Measurements from ENCODE around the gene ANTKMT.

Gene ANTKMT

DNA sequence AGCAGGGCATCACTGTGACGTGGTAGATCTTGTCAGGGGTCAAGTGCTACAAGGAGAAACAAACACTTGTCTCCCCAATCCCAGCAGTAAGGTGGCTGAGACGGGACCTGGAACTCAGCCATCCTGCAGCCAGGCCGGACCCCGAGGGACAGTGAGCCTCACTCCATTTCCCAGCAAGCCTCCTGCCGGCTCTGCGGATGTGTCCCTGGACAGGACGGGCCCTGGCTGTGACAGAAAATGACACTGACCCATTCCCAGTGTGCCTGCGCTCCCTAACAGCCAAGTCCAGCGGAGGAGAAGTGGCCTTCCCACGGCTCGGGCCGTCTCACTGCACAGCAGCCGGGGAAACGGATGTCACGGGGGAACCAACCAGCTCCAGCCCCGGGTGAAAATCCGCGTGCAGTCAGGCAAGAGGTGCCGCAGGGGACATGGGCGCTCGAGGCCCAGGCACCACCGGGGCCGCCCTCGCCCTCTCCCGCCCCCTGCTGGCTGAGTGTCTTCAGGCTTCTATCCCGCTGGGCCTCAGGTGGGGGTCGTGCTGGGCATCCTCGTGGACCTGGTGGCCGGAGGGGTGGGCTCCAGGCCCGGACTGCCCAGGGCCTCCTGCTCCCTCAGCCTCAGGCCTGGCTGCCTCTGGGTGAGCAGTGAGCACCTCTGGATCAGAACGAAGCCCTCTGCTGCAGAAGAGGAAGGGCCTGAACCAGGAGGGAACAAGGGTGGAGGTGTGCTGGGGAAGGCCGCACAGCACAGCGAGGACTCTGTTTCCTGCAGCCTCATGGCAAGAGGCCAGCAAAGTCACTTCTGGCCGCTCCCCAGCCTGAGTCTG, 12.6 kb downstream of the ANTKMT start:
- peaks cover 0 to 1% (median 1%) of the 10 kb centered on the region in 5 donors for H3K4me1 ChIP-seq (ENCODE audit: control insufficient read depth in 5 of 5, insufficient read depth in 5 of 5, low read length in 5 of 5)
- no peak overlapping the region for H3K9ac ChIP-seq (ENCODE audit: low read length in 5 of 5)
- no peak overlapping the region for H3K4me3 ChIP-seq (ENCODE audit: low read depth in 1 of 5, low read length in 5 of 5)
- H3K27ac ChIP-seq (ENCODE audit: low read depth, low read length), result no peak overlapping the region
- H3K36me3 ChIP-seq (ENCODE audit: control insufficient read depth in 5 of 5, insufficient read depth in 5 of 5, low read length in 5 of 5), result peaks cover 0 to 84% (median 61%) of the 10 kb centered on the region in 5 donors
- peaks cover under 1 to 3% (median 1%) of the 10 kb centered on the region in 5 donors for H3K27me3 ChIP-seq (ENCODE audit: control insufficient read depth in 5 of 5, insufficient read depth in 4 of 5, low read length in 5 of 5)
- H3K9me3 ChIP-seq (ENCODE audit: control insufficient read depth in 5 of 5, low read length in 5 of 5), result no peaks in the 10 kb centered on the region

GRCh38 chr16:734208-734980, 13.4 kb downstream of the ANTKMT start:
- H3K9me3 ChIP-seq (ENCODE audit: control insufficient read depth in 5 of 5, low read length in 5 of 5), result no peaks in the 10 kb centered on the region
- no peak overlapping the region for H3K9ac ChIP-seq (ENCODE audit: low read length in 5 of 5)
- peaks cover 0 to 84% (median 61%) of the 10 kb centered on the region in 5 donors for H3K36me3 ChIP-seq (ENCODE audit: control insufficient read depth in 5 of 5, insufficient read depth in 5 of 5, low read length in 5 of 5)
- H3K4me3 ChIP-seq (ENCODE audit: low read depth in 1 of 5, low read length in 5 of 5), result no peak overlapping the region
- H3K27ac ChIP-seq (ENCODE audit: low read depth, low read length), result no peak overlapping the region
- H3K27me3 ChIP-seq (ENCODE audit: control insufficient read depth in 5 of 5, insufficient read depth in 4 of 5, low read length in 5 of 5), result no peaks in the 10 kb centered on the region
- peaks cover 0 to 1% (median under 1%) of the 10 kb centered on the region in 5 donors for H3K4me1 ChIP-seq (ENCODE audit: control insufficient read depth in 5 of 5, insufficient read depth in 5 of 5, low read length in 5 of 5)

DNA sequence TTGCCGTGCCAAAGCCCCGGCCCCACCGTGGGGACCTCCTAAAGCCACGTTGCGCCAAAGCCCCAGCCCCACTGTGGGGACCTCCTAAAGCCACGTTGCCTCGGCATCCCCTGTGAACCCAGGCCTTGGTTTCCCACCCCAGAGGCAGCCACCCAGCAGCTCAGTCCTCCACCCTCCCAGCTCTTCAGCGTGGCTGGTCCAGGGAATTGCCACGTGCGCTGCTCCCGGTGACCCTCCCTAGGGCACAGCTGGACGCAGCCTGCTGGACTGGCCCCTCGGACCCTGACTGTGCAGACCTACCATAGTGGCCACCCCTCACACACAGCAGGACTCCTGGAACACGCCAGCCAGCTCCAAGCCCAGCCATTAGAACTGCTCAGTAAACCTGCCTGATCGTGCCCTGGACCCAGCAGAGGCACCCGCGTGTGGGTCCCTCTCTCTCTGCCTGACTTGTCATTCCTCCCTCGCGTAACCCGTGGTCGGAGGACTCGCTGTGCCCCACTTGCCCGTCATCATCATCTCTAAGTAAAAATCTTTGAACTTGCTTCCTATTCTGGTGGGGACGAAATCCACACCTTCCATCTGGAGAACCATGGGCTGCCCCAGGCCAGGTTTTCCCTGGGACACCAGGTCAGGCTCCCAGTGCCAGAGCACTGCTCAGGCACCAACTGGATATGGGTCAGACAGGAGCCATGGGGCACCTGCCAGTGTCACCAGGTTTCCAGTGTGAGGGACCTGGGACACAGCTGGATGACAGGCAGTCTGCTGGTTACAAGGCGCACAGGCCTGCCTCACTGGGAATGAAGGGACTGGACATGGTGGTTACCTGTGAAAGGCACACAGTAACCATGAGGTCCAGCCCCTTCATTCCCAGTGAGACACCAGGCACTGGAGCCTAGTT, 14.3 kb downstream of the ANTKMT start:
- no peaks in the 10 kb centered on the region for H3K9me3 ChIP-seq (ENCODE audit: control insufficient read depth in 5 of 5, low read length in 5 of 5)
- H3K36me3 ChIP-seq (ENCODE audit: control insufficient read depth in 5 of 5, insufficient read depth in 5 of 5, low read length in 5 of 5), result peaks cover 0 to 79% (median 61%) of the 10 kb centered on the region in 5 donors
- H3K9ac ChIP-seq (ENCODE audit: low read length in 5 of 5), result no peak overlapping the region
- H3K4me1 ChIP-seq (ENCODE audit: control insufficient read depth in 5 of 5, insufficient read depth in 5 of 5, low read length in 5 of 5), result peaks cover 6 to 9% (median 9%) of the 10 kb centered on the region in 5 donors
- no peaks in the 10 kb centered on the region for H3K27me3 ChIP-seq (ENCODE audit: control insufficient read depth in 5 of 5, insufficient read depth in 4 of 5, low read length in 5 of 5)
- H3K27ac ChIP-seq (ENCODE audit: low read depth, low read length), result no peak overlapping the region
- no peak overlapping the region for H3K4me3 ChIP-seq (ENCODE audit: low read depth in 1 of 5, low read length in 5 of 5)

- Histone ChIP-seq H3K4me1 (ENCODE audit: control insufficient read depth in 5 of 5, insufficient read depth in 5 of 5, low read length in 5 of 5) (peaks cover 6 to 14% (median 13%) of the 10 kb centered on the region in 5 donors), H3K27ac (ENCODE audit: low read depth, low read length) (no peak overlapping the region), H3K27me3 (ENCODE audit: control insufficient read depth in 5 of 5, insufficient read depth in 4 of 5, low read length in 5 of 5) (no peaks in the 10 kb centered on the region), H3K9me3 (ENCODE audit: control insufficient read depth in 5 of 5, low read length in 5 of 5) (no peaks in the 10 kb centered on the region), H3K36me3 (ENCODE audit: control insufficient read depth in 5 of 5, insufficient read depth in 5 of 5, low read length in 5 of 5) (peaks cover 0 to 71% (median 60%) of the 10 kb centered on the region in 5 donors), H3K9ac (ENCODE audit: low read length in 5 of 5) (no peak overlapping the region), H3K4me3 (ENCODE audit: low read depth in 1 of 5, low read length in 5 of 5) (no peak overlapping the region)
Observed at GRCh38 chr16:735982-736453, 15.1 kb downstream of the ANTKMT start.

GRCh38 chr16:736936-737481, 16.1 kb downstream of the ANTKMT start:
- H3K27me3 ChIP-seq (ENCODE audit: control insufficient read depth in 5 of 5, insufficient read depth in 4 of 5, low read length in 5 of 5), result peaks cover 0 to 1% (median 0%) of the 10 kb centered on the region in 5 donors
- H3K4me1 ChIP-seq (ENCODE audit: control insufficient read depth in 5 of 5, insufficient read depth in 5 of 5, low read length in 5 of 5), result peaks cover 6 to 18% (median 16%) of the 10 kb centered on the region in 5 donors
- peaks cover 0 to 62% (median 56%) of the 10 kb centered on the region in 5 donors for H3K36me3 ChIP-seq (ENCODE audit: control insufficient read depth in 5 of 5, insufficient read depth in 5 of 5, low read length in 5 of 5)
- no peak overlapping the region for H3K4me3 ChIP-seq (ENCODE audit: low read depth in 1 of 5, low read length in 5 of 5)
- H3K9ac ChIP-seq (ENCODE audit: low read length in 5 of 5), result no peak overlapping the region
- H3K27ac ChIP-seq (ENCODE audit: low read depth, low read length), result no peak overlapping the region
- H3K9me3 ChIP-seq (ENCODE audit: control insufficient read depth in 5 of 5, low read length in 5 of 5), result no peaks in the 10 kb centered on the region

- Histone ChIP-seq H3K36me3 (ENCODE audit: control insufficient read depth in 5 of 5, insufficient read depth in 5 of 5, low read length in 5 of 5) (peaks cover 0 to 34% (median 30%) of the 10 kb centered on the region in 5 donors), H3K9me3 (ENCODE audit: control insufficient read depth in 5 of 5, low read length in 5 of 5) (no peaks in the 10 kb centered on the region), H3K27ac (ENCODE audit: low read depth, low read length) (no peak overlapping the region), H3K9ac (ENCODE audit: low read length in 5 of 5) (peak overlapping the region in 4 of 5 donors; percentile 90 to 94 (median 90)), H3K4me3 (ENCODE audit: low read depth in 1 of 5, low read length in 5 of 5) (peak overlapping the region; percentile 67 to 86 (median 79)), H3K27me3 (ENCODE audit: control insufficient read depth in 5 of 5, insufficient read depth in 4 of 5, low read length in 5 of 5) (peaks cover 0 to 9% (median 3%) of the 10 kb centered on the region in 5 donors), H3K4me1 (ENCODE audit: control insufficient read depth in 5 of 5, insufficient read depth in 5 of 5, low read length in 5 of 5) (peaks cover 6 to 18% (median 16%) of the 10 kb centered on the region in 5 donors)
Observed at GRCh38 chr16:739560-740458, 18.9 kb downstream of the ANTKMT start.

DNA sequence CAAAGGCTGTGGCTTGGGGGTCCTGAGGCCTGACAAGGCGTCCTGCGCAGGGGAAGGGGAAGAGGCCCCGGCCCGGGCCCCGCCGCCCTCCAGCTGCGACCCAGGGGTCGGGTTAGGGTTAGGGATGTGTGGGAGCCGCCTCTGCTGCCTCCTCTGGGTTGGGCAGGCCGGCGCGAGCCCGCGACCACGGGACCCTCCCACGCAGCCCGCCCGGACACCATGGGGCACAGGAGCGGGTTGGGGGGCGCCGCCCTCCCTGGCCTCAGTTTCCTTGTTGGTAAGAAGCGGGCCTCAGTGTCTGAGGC, 19.5 kb downstream of the ANTKMT start:
- H3K9ac ChIP-seq (ENCODE audit: low read length in 5 of 5), result peak overlapping the region in 4 of 5 donors; percentile 90 to 94 (median 90)
- peak overlapping the region in 4 of 5 donors; percentile 76 to 86 (median 80) for H3K4me3 ChIP-seq (ENCODE audit: low read depth in 1 of 5, low read length in 5 of 5)
- H3K9me3 ChIP-seq (ENCODE audit: control insufficient read depth in 5 of 5, low read length in 5 of 5), result no peaks in the 10 kb centered on the region
- H3K27ac ChIP-seq (ENCODE audit: low read depth, low read length), result no peak overlapping the region
- H3K36me3 ChIP-seq (ENCODE audit: control insufficient read depth in 5 of 5, insufficient read depth in 5 of 5, low read length in 5 of 5), result peaks cover 0 to 28% (median 24%) of the 10 kb centered on the region in 5 donors
- H3K4me1 ChIP-seq (ENCODE audit: control insufficient read depth in 5 of 5, insufficient read depth in 5 of 5, low read length in 5 of 5), result peaks cover 6 to 18% (median 16%) of the 10 kb centered on the region in 5 donors
- H3K27me3 ChIP-seq (ENCODE audit: control insufficient read depth in 5 of 5, insufficient read depth in 4 of 5, low read length in 5 of 5), result peaks cover 0 to 9% (median 3%) of the 10 kb centered on the region in 5 donors

DNA sequence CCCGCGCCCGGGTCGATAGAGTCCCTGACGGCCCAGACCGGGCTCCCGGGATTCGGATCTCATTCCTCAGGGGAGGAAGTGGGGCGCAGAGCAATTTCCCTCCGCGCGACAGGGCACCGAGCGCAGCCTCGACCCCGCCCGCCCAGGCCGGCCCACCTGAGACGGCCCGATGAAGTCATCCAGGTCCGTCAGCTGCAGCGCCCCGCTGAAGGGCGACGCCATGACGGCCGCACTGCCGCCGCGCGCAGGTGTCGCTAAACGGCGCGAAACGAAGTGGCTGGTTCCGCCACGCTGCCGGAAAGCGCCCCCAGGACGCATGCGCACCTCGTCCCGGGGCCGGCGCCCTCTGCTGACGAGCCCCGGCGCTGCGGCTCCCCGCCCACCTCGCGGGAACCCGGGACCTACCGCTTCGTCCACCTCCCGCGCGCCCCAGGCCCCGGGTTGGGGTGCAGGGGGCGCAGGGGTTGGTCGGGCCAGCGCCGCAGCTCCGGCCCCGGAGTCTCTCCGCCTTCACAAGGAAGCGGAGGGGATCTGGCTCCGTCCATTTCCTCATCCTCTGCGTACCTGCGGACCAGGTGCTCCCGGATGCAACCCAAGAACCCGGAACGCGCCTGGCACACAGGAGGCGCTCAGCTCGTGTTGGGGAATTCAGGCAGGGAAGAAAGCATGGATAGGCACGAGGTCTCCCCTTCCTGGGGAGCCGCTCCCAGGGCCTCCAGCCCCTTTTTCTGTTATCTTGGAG, 20.0 kb downstream of the ANTKMT start, which contains the start of gene CIAO3:
Gene CIAO3 (minus strand): TSS at position 234 of the 742 bp plus-strand sequence. CDS start 12 bp downstream, at position 222.
- Histone ChIP-seq H3K27ac (ENCODE audit: low read depth, low read length) (no peak within 1 kb of the TSS), H3K9me3 (ENCODE audit: control insufficient read depth in 5 of 5, low read length in 5 of 5) (no peaks in the 10 kb centered on the region), H3K27me3 (ENCODE audit: control insufficient read depth in 5 of 5, insufficient read depth in 4 of 5, low read length in 5 of 5) (peaks cover 0 to 9% (median 3%) of the 10 kb centered on the region in 5 donors), H3K4me1 (ENCODE audit: control insufficient read depth in 5 of 5, insufficient read depth in 5 of 5, low read length in 5 of 5) (peaks cover 6 to 18% (median 16%) of the 10 kb centered on the region in 5 donors), H3K9ac (ENCODE audit: low read length in 5 of 5) (peak within 1 kb of the TSS in 4 of 5 donors; percentile 90 to 94 (median 90)), H3K36me3 (ENCODE audit: control insufficient read depth in 5 of 5, insufficient read depth in 5 of 5, low read length in 5 of 5) (peaks cover 0 to 22% (median 19%) of the 10 kb centered on the region in 5 donors), H3K4me3 (ENCODE audit: low read depth in 1 of 5, low read length in 5 of 5) (peak within 1 kb of the TSS; percentile 67 to 86 (median 79))
